HG03342 (cell line): ENCODE data around the gene LRRC1.

ENCODE experiments used
- ATAC-seq: cut with Tn5 transposase; IDR thresholded peaks from one replicate; pipeline ENCODE4 v1.9.1; 2021; ENCODE audit warnings: mild to moderate bottlenecking, moderate library complexity; ENCODE audit not compliant: unreplicated experiment

LRRC1 gene

GRCh38 chr6:53947780-53948179 is 153.0 kb downstream of the LRRC1 start:
- no peak for ATAC-seq

- ATAC-seq = no peak
These were observed 156.6 kb downstream of the LRRC1 start for GRCh38 chr6:53951383-53951782.

- ATAC-seq = peak; percentile 85
These were observed 161.4 kb downstream of the LRRC1 start for GRCh38 chr6:53956068-53956711.

- ATAC-seq = no peak
These were observed 162.0 kb downstream of the LRRC1 start for GRCh38 chr6:53956804-53957203.

DNA sequence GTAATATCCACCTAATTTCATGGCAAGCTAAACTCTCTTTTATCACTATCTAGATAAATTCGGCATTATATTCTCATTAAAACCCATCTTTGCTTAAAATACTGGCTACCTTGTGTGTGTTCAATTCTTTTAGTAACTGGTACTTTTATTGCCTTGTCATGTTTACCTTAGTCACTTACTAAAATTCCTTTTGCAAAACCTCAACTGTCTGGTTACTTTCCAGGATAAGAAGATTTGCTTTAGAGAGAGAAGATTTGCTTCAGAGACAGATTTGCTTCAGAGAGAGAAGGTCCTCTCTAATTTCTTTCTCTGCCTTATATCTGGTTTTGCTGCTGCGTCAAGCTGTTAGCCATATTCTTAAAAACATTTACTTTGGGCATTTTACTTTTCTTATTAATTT is 164.9 kb downstream of the LRRC1 start:
- no peak for ATAC-seq

GRCh38 chr6:53960311-53960710 is 165.5 kb downstream of the LRRC1 start:
- ATAC-seq = no peak

DNA sequence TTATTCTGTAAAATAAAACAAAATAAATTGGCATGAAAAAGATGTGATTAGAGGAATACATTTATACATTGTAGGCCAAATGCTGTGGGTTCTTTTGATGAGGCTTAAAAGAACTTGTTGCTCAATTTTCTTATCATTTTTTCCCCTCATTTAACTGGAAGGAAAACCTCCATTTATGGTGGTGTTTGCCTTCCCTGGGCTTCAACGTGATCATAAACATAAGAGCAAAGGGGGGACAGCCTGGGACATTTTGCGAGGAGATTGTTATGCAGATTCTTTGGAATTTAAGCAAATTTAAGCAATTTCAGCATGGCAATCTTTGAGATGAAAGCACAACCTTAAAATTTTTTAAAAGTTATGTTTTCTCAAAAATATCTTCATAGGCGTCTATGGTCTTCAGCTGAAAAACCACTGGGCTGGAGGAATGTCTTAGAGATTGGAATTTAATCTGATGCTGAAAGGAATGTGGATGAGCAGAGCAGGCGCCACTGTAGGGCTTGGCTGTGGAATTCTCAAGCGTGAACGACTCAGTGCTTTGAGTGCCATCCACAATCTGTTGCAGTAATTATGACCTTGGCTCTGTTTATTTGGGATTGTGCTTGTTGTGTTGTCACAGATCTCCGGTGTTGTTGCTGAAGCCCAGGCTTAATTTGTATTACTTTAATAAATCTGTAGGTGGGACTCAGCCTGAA is 167.0 kb downstream of the LRRC1 start:
- ATAC-seq = no peak

- ATAC-seq = no peak
These were observed 167.8 kb downstream of the LRRC1 start for GRCh38 chr6:53962646-53963045.

DNA sequence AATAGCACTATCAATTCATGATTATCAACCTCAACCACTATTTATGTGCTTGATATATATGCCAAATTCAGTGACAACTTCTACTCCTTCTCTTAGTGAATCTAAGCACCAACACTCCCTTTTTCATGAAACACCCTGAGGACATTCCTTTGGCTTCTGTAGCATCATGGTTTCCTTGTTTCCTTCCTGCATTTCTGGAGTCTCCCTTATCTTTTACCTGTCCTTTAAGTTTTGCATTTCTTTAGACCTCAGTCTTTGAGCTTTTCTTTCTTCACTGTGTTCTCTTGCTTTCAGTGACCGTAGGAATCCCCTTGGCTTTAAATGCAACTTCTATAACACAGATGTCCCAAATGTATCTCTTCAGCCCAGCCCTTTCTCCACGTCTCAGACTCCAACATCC is 172.6 kb downstream of the LRRC1 start:
- no peak for ATAC-seq
